Activated CD4-positive, CD25-positive, alpha-beta regulatory T cell treated with anti-CD3 and anti-CD28 coated beads, Interleukin-2, amount 50 U/mL, for 16 hours (primary cell): ENCODE measurements around the gene CA11.
"Not testable (repeated sequence)": the region's sequence is repeated elsewhere in the genome, so short reads cannot be mapped to it uniquely, and the experiment has no call there.

Experiments
- DNase-seq: peaks from one replicate; pipeline ENCODE4 v3.0.0-alpha.2; 2020; ENCODE audit warnings: low read depth, low spot score

CA11 gene

GRCh38 chr19:48642862-48643261 is 3.1 kb downstream of the CA11 start:
- no peak for DNase-seq

- DNase-seq: no peak
Measured at GRCh38 chr19:48641850-48642249, 4.1 kb downstream of the CA11 start.

GRCh38 chr19:48639483-48640375 is 6.3 kb downstream of the CA11 start:
- no peak for DNase-seq

- DNase-seq: no peak
Measured at GRCh38 chr19:48638831-48639381, 7.1 kb downstream of the CA11 start.

GRCh38 chr19:48637948-48638830 is 7.8 kb downstream of the CA11 start:
- peak; percentile 72 for DNase-seq

- peak; percentile 100 for DNase-seq
Measured at GRCh38 chr19:48637449-48637947, 8.5 kb downstream of the CA11 start.

GRCh38 chr19:48636859-48637448 is 9.0 kb downstream of the CA11 start, which contains the start of gene DBP:
Gene DBP (minus strand): TSS chr19:48637379. CDS start chr19:48636994, 385 bp downstream.
- DNase-seq: no peak

GRCh38 chr19:48635966-48636858 is 9.8 kb downstream of the CA11 start:
- DNase-seq: no peak

GRCh38 chr19:48635263-48635965 is 10.6 kb downstream of the CA11 start:
- peak; percentile 68 for DNase-seq

GRCh38 chr19:48634424-48635262 is 11.3 kb downstream of the CA11 start:
- peak; percentile 85 for DNase-seq

- no peak for DNase-seq
Measured at GRCh38 chr19:48634036-48634342, 12.0 kb downstream of the CA11 start.

GRCh38 chr19:48633148-48634035 is 12.6 kb downstream of the CA11 start:
- DNase-seq: no peak

- DNase-seq: no peak
Measured at GRCh38 chr19:48632692-48633147, 13.3 kb downstream of the CA11 start.

- not testable (repeated sequence) for DNase-seq
Measured at GRCh38 chr19:48632286-48632685, 13.7 kb downstream of the CA11 start.

- no peak for DNase-seq
Measured at GRCh38 chr19:48631225-48631624, 14.8 kb downstream of the CA11 start.

GRCh38 chr19:48630296-48631063 is 15.5 kb downstream of the CA11 start:
- DNase-seq: no peak
